ENCODE results near the gene SLC7A8.

Gene SLC7A8

GRCh38 chr14:23182372-23183157 lies 895 bp downstream of the SLC7A8 start:
- DNase-seq = no peak

DNA sequence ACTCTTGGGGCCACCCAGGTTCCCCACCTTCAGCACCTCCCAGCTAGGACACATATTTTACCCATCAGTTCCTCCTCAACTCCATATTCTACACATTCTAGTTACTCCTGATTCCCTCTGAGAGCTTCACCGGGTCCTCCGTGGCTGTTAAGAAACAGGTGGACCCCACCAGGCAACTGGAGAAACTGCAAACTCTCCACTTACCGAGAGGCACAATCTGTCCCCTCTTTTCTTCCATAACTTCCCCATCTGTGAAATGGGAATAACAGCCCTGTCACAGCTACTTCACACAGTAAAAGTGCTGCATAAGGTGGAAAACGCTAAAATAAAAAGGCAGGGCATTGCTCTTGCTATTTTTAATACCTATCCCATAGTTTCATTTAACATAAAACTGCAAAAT lies 1.5 kb downstream of the SLC7A8 start:
- DNase-seq = no peak

- DNase-seq = no peak
Measured at GRCh38 chr14:23181453-23181852, 2.0 kb downstream of the SLC7A8 start.

- DNase-seq = no peak
Measured at GRCh38 chr14:23177181-23177580, 6.3 kb downstream of the SLC7A8 start.

DNA sequence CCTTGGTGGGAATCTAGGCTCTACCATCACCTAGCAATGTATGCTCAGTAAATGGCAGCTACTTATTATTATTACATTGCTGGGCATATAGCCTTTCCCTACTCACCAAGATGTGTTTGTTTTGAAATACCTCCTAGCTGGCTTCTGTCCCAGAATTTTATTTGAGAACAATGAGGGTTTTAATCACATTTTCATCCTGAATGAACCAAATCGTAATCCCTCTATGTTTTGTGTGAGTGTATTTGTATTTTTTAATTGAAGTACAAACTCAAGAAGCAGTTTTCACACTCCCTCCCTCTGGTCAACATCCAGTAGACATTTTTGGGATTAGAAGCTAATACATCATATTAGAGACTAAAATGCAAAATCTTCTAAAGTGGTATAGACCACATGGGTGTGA lies 7.6 kb downstream of the SLC7A8 start:
- DNase-seq = no peak

DNA sequence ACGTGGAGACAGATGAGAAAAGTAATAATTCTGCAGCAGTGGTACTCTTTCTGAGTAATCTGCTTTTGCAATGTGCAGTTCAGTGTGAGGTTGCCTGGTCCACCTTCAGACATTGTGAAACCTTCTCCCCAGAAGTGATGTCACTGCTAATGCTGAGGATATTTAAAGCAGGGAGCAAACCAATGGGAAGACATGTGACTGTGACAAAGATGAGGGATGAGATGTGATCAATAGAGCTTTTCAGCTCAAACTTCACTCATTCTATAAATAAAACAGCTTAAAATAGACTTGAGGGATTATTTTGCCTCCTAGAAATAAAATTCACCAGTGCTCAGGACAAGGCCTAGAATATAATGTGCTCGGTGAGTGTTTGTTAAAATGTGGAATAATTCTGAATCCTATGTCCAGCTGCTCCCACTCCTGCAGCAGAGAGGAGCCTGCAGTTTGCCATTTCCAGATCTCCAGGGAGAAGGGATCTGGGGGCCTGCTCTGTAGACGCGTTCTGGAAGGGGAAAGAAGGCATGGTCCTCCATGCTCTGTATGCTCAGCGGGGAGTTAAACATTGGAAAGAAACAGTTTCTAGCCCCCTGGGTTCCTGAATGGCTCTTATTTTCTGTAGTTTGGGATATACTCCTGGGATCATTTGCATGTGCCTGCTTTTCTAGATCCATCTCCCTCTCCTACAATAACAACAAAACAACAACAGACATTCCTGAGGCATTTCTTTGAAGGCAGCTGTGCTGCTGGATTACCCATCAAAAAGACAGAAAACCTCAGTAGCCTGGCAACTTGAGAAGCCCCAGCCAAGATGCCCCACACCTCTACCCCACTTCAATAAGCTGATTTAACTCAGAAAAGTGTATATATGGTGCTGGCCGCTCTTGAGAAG lies 8.9 kb downstream of the SLC7A8 start:
- DNase-seq = no peak

DNA sequence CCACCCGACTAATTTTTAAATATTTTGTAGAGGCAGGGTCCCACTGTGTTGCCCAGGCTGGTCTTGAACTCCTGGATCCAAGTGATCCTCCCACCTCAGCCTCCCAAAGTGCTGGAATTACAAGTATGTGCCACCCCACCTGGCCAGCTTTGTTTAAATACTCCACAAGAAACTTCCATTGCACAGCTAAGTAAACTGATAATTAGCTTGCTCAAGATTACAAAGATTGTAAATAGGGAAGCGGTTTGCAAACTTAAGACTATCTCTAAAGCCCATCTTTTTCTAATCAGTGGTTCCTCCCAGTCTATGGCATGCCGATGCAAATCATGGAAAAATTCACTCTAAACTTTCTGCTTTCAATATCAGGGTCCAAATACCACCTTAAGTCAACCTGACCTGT lies 9.7 kb downstream of the SLC7A8 start:
- DNase-seq = no peak

GRCh38 chr14:23173031-23173430 lies 10.4 kb downstream of the SLC7A8 start:
- DNase-seq = no peak

- DNase-seq = no peak
Measured at GRCh38 chr14:23172574-23172973, 10.9 kb downstream of the SLC7A8 start.

DNA sequence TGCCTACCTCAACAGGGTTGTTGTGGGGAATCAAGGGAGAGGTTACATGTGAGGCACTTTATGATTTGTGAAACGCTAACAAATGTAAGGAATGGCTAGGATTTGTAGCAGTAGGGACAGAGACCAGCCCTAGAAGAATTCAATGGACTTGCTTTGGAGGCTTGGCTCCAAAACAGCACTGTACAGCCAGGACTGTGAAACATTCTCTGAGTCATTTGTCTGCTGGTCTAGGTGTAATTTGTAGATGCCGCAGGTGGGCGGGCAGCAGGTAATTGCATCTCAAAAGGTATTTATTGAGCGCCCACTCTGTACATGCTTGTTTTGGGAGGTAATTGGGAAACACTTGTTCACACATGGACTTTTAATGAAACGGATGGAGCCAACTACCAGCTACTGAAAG lies 11.4 kb downstream of the SLC7A8 start:
- DNase-seq = no peak

- no peak for DNase-seq
Measured at GRCh38 chr14:23171222-23171975, 12.1 kb downstream of the SLC7A8 start.

- no peak for DNase-seq
Measured at GRCh38 chr14:23169622-23170021, 13.8 kb downstream of the SLC7A8 start.

GRCh38 chr14:23168246-23168645 lies 15.2 kb downstream of the SLC7A8 start:
- no peak for DNase-seq

GRCh38 chr14:23167116-23167847 lies 16.2 kb downstream of the SLC7A8 start:
- DNase-seq = no peak

- DNase-seq = no peak
Measured at GRCh38 chr14:23164949-23165348, 18.5 kb downstream of the SLC7A8 start.

GRCh38 chr14:23164250-23164649 lies 19.2 kb downstream of the SLC7A8 start:
- no peak for DNase-seq

GRCh38 chr14:23163830-23164229 lies 19.6 kb downstream of the SLC7A8 start:
- no peak for DNase-seq

GRCh38 chr14:23162800-23163199 lies 20.7 kb downstream of the SLC7A8 start:
- DNase-seq = no peak

- DNase-seq = no peak
Measured at GRCh38 chr14:23162005-23162404, 21.5 kb downstream of the SLC7A8 start.

DNA sequence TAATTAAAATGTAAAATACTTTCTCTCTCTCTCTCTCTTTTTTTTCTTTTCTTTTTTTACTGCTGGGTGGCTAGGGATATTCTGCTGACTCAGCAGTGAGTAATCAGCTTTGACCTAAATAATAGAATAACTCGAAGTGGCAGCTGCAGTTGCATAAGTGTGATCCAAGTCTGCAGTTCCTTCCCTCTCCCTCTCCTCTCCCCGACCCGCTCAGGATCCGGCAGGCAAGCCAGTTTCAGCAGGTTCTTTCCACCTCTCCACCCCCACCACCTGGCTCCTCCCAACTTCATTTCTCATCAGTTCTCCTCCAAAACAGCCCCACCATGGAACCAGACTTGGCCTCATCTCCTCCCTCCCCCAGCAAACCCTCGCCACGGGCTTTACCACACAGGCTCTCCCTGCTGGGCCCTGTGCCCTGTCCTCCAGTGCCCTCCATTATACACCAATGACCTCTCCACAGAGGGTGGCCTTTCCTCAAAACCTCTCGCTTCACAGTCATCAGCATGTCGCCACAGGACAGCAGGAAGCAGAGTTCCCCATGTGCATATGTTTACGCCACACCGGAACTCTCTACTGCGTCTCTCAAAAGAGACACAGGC lies 22.4 kb downstream of the SLC7A8 start:
- no peak for DNase-seq

- DNase-seq = no peak
Measured at GRCh38 chr14:23159532-23159931, 23.9 kb downstream of the SLC7A8 start.

GRCh38 chr14:23158779-23159178 lies 24.7 kb downstream of the SLC7A8 start:
- DNase-seq = no peak

All from activated effector memory CD4-positive, alpha-beta T cell treated with Interleukin-2 at 50 U/mL for 16 hours (primary cell).